Activated CD4-positive, alpha-beta T cell treated with anti-CD3 and anti-CD28 coated beads, Interleukin-2, Interleukin-6, amounts not matched to agents 100 ng/mL and 50 ng/mL, durations not matched to agents 16 hours and 8 hours (primary cell): ENCODE measurements around the gene USH1G.
"Not testable (repeated sequence)": the region's sequence is repeated elsewhere in the genome, so short reads cannot be mapped to it uniquely, and the experiment has no call there.

ENCODE experiments used
- DNase-seq: peaks from one replicate; pipeline ENCODE4 v3.0.0-alpha.2; 2020

USH1G gene

GRCh38 chr17:74873037-74873873 is 49.8 kb downstream of the USH1G start:
- peak; percentile 99 for DNase-seq

- no peak for DNase-seq
Measured at GRCh38 chr17:74872313-74873036, 50.6 kb downstream of the USH1G start, which contains the start of gene FDXR. Gene FDXR, minus strand, starts transcription at chr17:74872994. Its CDS starts 50 bp downstream, at chr17:74872944.

- no peak for DNase-seq
Measured at GRCh38 chr17:74871356-74872076, 51.5 kb downstream of the USH1G start.

DNA sequence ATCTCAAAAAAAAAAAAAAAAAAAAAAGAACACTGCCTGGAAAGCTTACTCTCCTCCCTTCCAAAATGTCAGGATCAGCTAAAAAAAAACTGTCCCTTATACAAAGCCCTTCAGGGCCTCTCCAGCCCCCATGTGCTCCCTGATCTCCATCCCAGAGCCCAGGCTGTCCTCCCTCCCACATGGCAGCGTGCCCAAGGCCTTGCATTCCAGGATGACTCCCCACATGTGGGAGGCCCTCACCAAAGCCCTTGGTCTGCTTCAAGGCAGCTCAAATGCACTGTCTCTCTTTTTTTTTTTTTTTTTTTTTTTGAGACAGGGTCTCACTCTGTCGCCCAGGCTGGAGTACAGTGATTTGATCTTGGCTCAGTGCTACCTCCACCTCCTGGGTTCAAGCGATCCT is 52.5 kb downstream of the USH1G start:
- DNase-seq: no peak

DNA sequence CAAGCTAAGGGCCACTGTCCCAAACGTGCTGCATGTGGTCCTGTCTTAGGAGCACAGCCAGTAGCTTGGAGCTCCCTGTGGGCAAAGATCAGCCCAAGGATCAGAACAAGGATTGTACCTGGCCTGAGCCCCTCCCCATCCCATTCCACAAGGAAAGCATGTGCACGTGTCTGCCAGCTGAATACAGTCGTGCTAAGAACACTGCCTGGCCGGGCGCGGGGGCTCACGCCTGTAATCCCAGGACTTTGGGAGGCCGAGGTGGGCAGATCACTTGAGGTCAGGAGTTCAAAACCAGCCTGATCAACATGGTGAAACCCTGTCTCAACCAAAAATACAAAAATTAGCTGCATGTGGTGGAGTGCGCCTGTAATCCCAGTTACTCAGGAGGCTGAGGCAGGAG is 53.0 kb downstream of the USH1G start:
- DNase-seq: not testable (repeated sequence)

DNA sequence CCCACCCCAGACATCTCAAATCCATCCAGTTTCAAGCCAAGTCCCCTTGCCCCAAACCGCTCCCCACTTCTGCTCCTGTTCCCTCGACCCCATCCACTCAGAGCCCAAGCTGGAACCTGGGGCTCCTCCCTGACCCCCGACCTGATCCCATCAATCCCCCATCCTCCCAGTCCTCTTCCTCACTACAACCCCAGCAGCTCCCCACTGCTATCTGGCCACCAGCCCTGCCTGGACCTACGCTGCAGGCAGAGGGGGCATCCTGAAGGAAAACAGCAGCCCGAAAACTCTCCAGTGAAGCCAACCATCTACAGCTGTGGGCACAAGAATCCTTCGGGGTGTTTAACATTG is 54.2 kb downstream of the USH1G start:
- no peak for DNase-seq

GRCh38 chr17:74868251-74868907 is 54.7 kb downstream of the USH1G start:
- no peak for DNase-seq

- no peak for DNase-seq
Measured at GRCh38 chr17:74866198-74866835, 56.7 kb downstream of the USH1G start.
